Kidney (tissue), 14 donors: ENCODE measurements around the gene BRD1. TPM values are rescaled to one million over a fixed set of nuclear protein-coding genes. Genes with fewer than 3 reads are reported as not detected.

Source experiments
- DNase-seq, 5 donors: peaks; one replicate each; pipeline ENCODE4 v3.0.0-alpha.2; 2013 to 2020
- FAIRE-seq: peaks from 2 replicates; lab custom pipeline; 2012; peaks lifted over from hg19 to GRCh38; lab: Jason Lieb, UNC
- H3K27ac ChIP-seq, 2 donors: one replicate each; pipeline ENCODE4 v1.7.0; 2013; ENCODE audit warnings: low read depth in 2 of 2, low read length in 2 of 2, inconsistent platforms in 1 of 2
- H3K27me3 ChIP-seq: one replicate; pipeline ENCODE4 v1.7.1; 2013; ENCODE audit warnings: low read length, inconsistent platforms; ENCODE audit not compliant: control insufficient read depth, insufficient read depth
- H3K36me3 ChIP-seq, 3 donors: one replicate each; pipeline versions ENCODE4 v1.7.0 to v1.7.1; 2013; ENCODE audit warnings: low read length in 3 of 3, control low read depth in 1 of 3, inconsistent platforms in 1 of 3; ENCODE audit not compliant: insufficient read depth in 3 of 3, control insufficient read depth in 2 of 3
- H3K4me1 ChIP-seq, 3 donors: one replicate each; pipeline versions ENCODE4 v1.7.0 to v1.7.1; 2013; ENCODE audit warnings: low read length in 3 of 3, inconsistent platforms in 1 of 3, low read depth in 1 of 3; ENCODE audit not compliant: control insufficient read depth in 2 of 3, insufficient read depth in 2 of 3
- H3K4me3 ChIP-seq, 3 donors: one replicate each; pipeline versions ENCODE4 v1.7.0 to v1.8.1; 2013; ENCODE audit warnings: low read length in 3 of 3, control low read depth in 1 of 3, inconsistent platforms in 1 of 3
- H3K9ac ChIP-seq, 3 donors: one replicate each; pipeline versions ENCODE4 v1.7.0 to v1.7.1; 2013; ENCODE audit warnings: low read length in 3 of 3, control low read depth in 1 of 3, inconsistent platforms in 1 of 3
- H3K9me3 ChIP-seq, 3 donors: one replicate each; pipeline versions ENCODE4 v1.7.0 to v1.7.1; 2013; ENCODE audit warnings: low read length in 3 of 3, control low read depth in 1 of 3, inconsistent platforms in 1 of 3; ENCODE audit not compliant: control insufficient read depth in 2 of 3, insufficient read depth in 1 of 3
- CTCF ChIP-seq: IDR thresholded peaks from 3 replicates; pipeline ENCODE4 v1.5.1; 2012; ENCODE audit warnings: mild to moderate bottlenecking, moderate library complexity, borderline replicate concordance; ENCODE audit not compliant: insufficient read depth; ENCODE audit errors: extremely low read depth
- intact Hi-C: fragments of 100-400 bp; cut with DNase I; formaldehyde crosslinking; loops from one replicate; pipeline ENCODE4 v1.11.1; 2022
- polyA plus RNA-seq: library from polyadenylated mRNA; stranded (reverse); fragments of 350-450 nt; fragmentation: Illumina TruSeq; extraction: RNeasy Lipid Tissue Mini Kit (QIAGEN cat#74804); gene quantifications from one replicate; pipeline ENCODE4 v1.2.3, GENCODE V29; 2014; ENCODE audit warnings: low read depth, low replicate concordance; ENCODE audit not compliant: insufficient read depth
- total RNA-seq: library from RNA; stranded (reverse); fragmentation: NEBNext Ultra II Directional; extraction: Animal tissue kit (Norgen Biotek cat#: 25700); gene quantifications from one replicate; pipeline ENCODE4 v1.2.1, GENCODE V29; 2021
- donor health status: control.
- donor health status: control.
- donor health status: control.
- donor health status: control.
- donor health status: control.
- donor health status: DM: yes; HTN: yes; CAD: no.
- donor health status: Normal renal cell carcinoma (clear cell type).

Gene BRD1
- total and polyA plus RNA-seq, 2 donors from 2014 or later: 8.1 to 40.5 TPM

- H3K4me3 ChIP-seq: peak overlapping the region in 1 of 3 donors; percentile 69
- peak in 1 of 5 donors; percentile 87 for DNase-seq
- intact Hi-C loops: no loop called here
Measured at GRCh38 chr22:49856343-49856742, 28.7 kb upstream of the BRD1 start.

DNA sequence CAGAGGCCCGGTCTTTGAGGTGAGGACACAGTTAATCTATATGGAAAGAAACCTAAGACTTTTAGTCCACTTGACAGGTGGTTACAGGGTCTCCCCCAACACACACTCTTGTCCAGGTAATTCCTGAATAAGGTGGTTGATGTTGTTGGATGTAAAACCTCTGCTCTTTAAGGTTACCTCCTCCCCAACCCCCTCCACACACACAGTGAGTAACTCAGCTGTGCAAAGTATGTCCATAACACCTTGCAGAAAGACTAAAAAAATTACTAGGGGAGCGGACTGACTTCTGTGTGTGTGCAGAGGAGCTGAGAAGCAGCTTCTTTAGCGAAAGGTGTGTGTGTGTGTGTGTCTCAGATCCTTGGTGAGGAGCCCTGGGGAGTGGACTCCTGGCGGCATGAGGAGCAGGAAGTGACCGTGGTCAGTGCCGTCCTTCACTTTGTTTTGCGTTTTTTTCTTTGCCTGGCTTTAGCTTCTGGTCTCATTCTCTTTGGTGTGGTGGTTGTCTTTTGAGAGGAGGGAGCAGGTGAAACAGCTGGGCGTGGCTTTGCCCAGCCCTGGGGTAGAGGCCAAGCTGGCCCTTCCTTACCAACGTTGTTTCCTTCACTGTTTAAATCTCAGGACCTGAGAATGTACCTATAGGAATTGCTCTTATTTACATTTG lies 27.7 kb upstream of the BRD1 start:
- Histone ChIP-seq H3K4me1 (peaks cover 4 to 17% (median 4%) of the 10 kb centered on the region in 3 donors), H3K4me3 (peak overlapping the region in 2 of 3 donors; percentile 30 to 69), H3K9ac (peak overlapping the region in 2 of 3 donors; percentile 20 to 62), H3K27me3 (peaks cover 4% of the 10 kb centered on the region), H3K27ac (no peak overlapping the region), H3K36me3 (no peaks in the 10 kb centered on the region), H3K9me3 (no peaks in the 10 kb centered on the region)
- DNase-seq (peak in 1 of 5 donors; percentile 8), FAIRE-seq (no peak)
- intact Hi-C loops: no loop called here
- TF ChIP-seq CTCF: no peak

More at GRCh38 chr22:49856343-49856742, 28.7 kb upstream of the BRD1 start:
- Histone ChIP-seq H3K27ac (no peak overlapping the region), H3K9ac (no peak overlapping the region), H3K36me3 (no peaks in the 10 kb centered on the region), H3K27me3 (no peaks in the 10 kb centered on the region), H3K9me3 (no peaks in the 10 kb centered on the region), H3K4me1 (peaks cover 4 to 17% (median 4%) of the 10 kb centered on the region in 3 donors)
- no peak for TF ChIP-seq CTCF
- no peak for FAIRE-seq

- H3K27me3 ChIP-seq: peaks cover 7% of the 10 kb centered on the region
- H3K4me1 ChIP-seq: peaks cover 4 to 22% (median 4%) of the 10 kb centered on the region in 3 donors
- H3K27ac ChIP-seq: peak overlapping the region in 1 of 2 donors; percentile 53
- no peak for FAIRE-seq
- H3K36me3 ChIP-seq: no peaks in the 10 kb centered on the region
- H3K4me3 ChIP-seq: peak overlapping the region; percentile 69 to 85 (median 82)
- no peak for TF ChIP-seq CTCF
- intact Hi-C loops: no loop called here
- peak; percentile 40 to 88 (median 53) for DNase-seq
- peak overlapping the region; percentile 62 to 77 (median 68) for H3K9ac ChIP-seq
- no peaks in the 10 kb centered on the region for H3K9me3 ChIP-seq
Measured at GRCh38 chr22:49853981-49854831, 26.5 kb upstream of the BRD1 start.
